ENCODE measurements around the gene SF3A2. TPM values are rescaled to one million over a fixed set of nuclear protein-coding genes. Genes with fewer than 3 reads are reported as not detected.
A peak's percentile ranks its signal among the peaks of the same experiment; 100 is the strongest.

Gene SF3A2
- polyA plus RNA-seq, 3 donors from 2014 or later: 6.2 to 40.9 (median 11.1) TPM

- Mint-ChIP-seq H3K4me1 (peaks cover 7 to 10% of the 10 kb centered on the region in 2 donors), H3K36me3 (peaks cover 0 to 6% (median 5%) of the 10 kb centered on the region in 3 donors), H3K4me3 (no peak overlapping the region), H3K27ac (peak overlapping the region in 2 of 6 donors; percentile 48 to 74), H3K27me3 (ENCODE audit: low read depth in 3 of 3) (peaks cover 0 to 12% (median 5%) of the 10 kb centered on the region in 3 donors), H3K9me3 (no peaks in the 10 kb centered on the region)
- DNase-seq: no peak
These were observed 11.1 kb upstream of the SF3A2 start for GRCh38 chr19:2225415-2226050.

GRCh38 chr19:2226051-2226839 is 10.4 kb upstream of the SF3A2 start:
- Mint-ChIP-seq H3K36me3 (peaks cover 0 to 6% (median 5%) of the 10 kb centered on the region in 3 donors), H3K4me1 (peaks cover 7 to 10% of the 10 kb centered on the region in 2 donors), H3K9me3 (no peaks in the 10 kb centered on the region), H3K27ac (peak overlapping the region in 1 of 6 donors; percentile 48), H3K4me3 (no peak overlapping the region), H3K27me3 (ENCODE audit: low read depth in 3 of 3) (peaks cover 0 to 12% (median 3%) of the 10 kb centered on the region in 3 donors)
- DNase-seq: no peak

GRCh38 chr19:2226840-2227360 is 9.7 kb upstream of the SF3A2 start:
- H3K36me3 Mint-ChIP-seq: peaks cover 0 to 6% (median 5%) of the 10 kb centered on the region in 3 donors
- no peaks in the 10 kb centered on the region for H3K9me3 Mint-ChIP-seq
- no peak for DNase-seq
- H3K27ac Mint-ChIP-seq: no peak overlapping the region
- peaks cover 0 to 12% (median 3%) of the 10 kb centered on the region in 3 donors for H3K27me3 Mint-ChIP-seq (ENCODE audit: low read depth in 3 of 3)
- H3K4me3 Mint-ChIP-seq: no peak overlapping the region
- peaks cover 7 to 10% of the 10 kb centered on the region in 2 donors for H3K4me1 Mint-ChIP-seq

GRCh38 chr19:2227415-2228156 is 9.0 kb upstream of the SF3A2 start:
- peaks cover 0 to 6% (median 5%) of the 10 kb centered on the region in 3 donors for H3K36me3 Mint-ChIP-seq
- H3K27me3 Mint-ChIP-seq (ENCODE audit: low read depth in 3 of 3): peaks cover 0 to 12% (median 3%) of the 10 kb centered on the region in 3 donors
- no peak for DNase-seq
- peaks cover 7 to 12% of the 10 kb centered on the region in 2 donors for H3K4me1 Mint-ChIP-seq
- H3K4me3 Mint-ChIP-seq: no peak overlapping the region
- no peaks in the 10 kb centered on the region for H3K9me3 Mint-ChIP-seq
- no peak overlapping the region for H3K27ac Mint-ChIP-seq

GRCh38 chr19:2228157-2229030 is 8.2 kb upstream of the SF3A2 start:
- Mint-ChIP-seq H3K36me3 (peaks cover 0 to 6% (median 5%) of the 10 kb centered on the region in 3 donors), H3K9me3 (no peaks in the 10 kb centered on the region), H3K27me3 (ENCODE audit: low read depth in 3 of 3) (peaks cover 0 to 12% (median 3%) of the 10 kb centered on the region in 3 donors), H3K4me3 (no peak overlapping the region), H3K27ac (no peak overlapping the region), H3K4me1 (peaks cover 7 to 15% of the 10 kb centered on the region in 2 donors)
- no peak for DNase-seq

- Mint-ChIP-seq H3K36me3 (peaks cover 0 to 5% (median 0%) of the 10 kb centered on the region in 3 donors), H3K9me3 (no peaks in the 10 kb centered on the region), H3K27me3 (ENCODE audit: low read depth in 3 of 3) (peaks cover 0 to 9% (median 3%) of the 10 kb centered on the region in 3 donors), H3K4me1 (peaks cover 6 to 14% of the 10 kb centered on the region in 2 donors), H3K4me3 (no peak overlapping the region), H3K27ac (no peak overlapping the region)
- no peak for DNase-seq
These were observed 7.3 kb upstream of the SF3A2 start for GRCh38 chr19:2229103-2230032.

- Mint-ChIP-seq H3K4me1 (peaks cover 10 to 17% of the 10 kb centered on the region in 2 donors), H3K27ac (no peak overlapping the region), H3K4me3 (peak overlapping the region in 1 of 5 donors; percentile 3), H3K36me3 (no peaks in the 10 kb centered on the region), H3K9me3 (no peaks in the 10 kb centered on the region), H3K27me3 (ENCODE audit: low read depth in 3 of 3) (peaks cover 0 to 5% (median 0%) of the 10 kb centered on the region in 3 donors)
- DNase-seq: no peak
These were observed 6.5 kb upstream of the SF3A2 start for GRCh38 chr19:2230033-2230531.

GRCh38 chr19:2230807-2231533 is 5.7 kb upstream of the SF3A2 start:
- DNase-seq: no peak
- H3K27me3 Mint-ChIP-seq (ENCODE audit: low read depth in 3 of 3): peaks cover 0 to 5% (median 2%) of the 10 kb centered on the region in 3 donors
- no peaks in the 10 kb centered on the region for H3K9me3 Mint-ChIP-seq
- H3K27ac Mint-ChIP-seq: no peak overlapping the region
- H3K4me3 Mint-ChIP-seq: no peak overlapping the region
- H3K4me1 Mint-ChIP-seq: peaks cover 13 to 21% of the 10 kb centered on the region in 2 donors
- no peaks in the 10 kb centered on the region for H3K36me3 Mint-ChIP-seq

GRCh38 chr19:2231621-2232221 is 4.9 kb upstream of the SF3A2 start:
- Mint-ChIP-seq H3K36me3 (no peaks in the 10 kb centered on the region), H3K27me3 (ENCODE audit: low read depth in 3 of 3) (peaks cover 6 to 11% (median 7%) of the 10 kb centered on the region in 3 donors), H3K4me3 (no peak overlapping the region), H3K4me1 (peaks cover 17 to 26% of the 10 kb centered on the region in 2 donors), H3K27ac (peak overlapping the region in 1 of 6 donors; percentile 20), H3K9me3 (peaks cover 0 to 2% (median 0%) of the 10 kb centered on the region in 6 donors)
- no peak for DNase-seq

GRCh38 chr19:2232286-2233151 is 4.1 kb upstream of the SF3A2 start:
- peaks cover 0 to 2% (median 0%) of the 10 kb centered on the region in 6 donors for H3K9me3 Mint-ChIP-seq
- no peak for DNase-seq
- peaks cover 22 to 31% of the 10 kb centered on the region in 2 donors for H3K4me1 Mint-ChIP-seq
- H3K36me3 Mint-ChIP-seq: no peaks in the 10 kb centered on the region
- H3K27ac Mint-ChIP-seq: peak overlapping the region in 2 of 6 donors; percentile 28
- peak overlapping the region in 2 of 5 donors; percentile 21 to 33 for H3K4me3 Mint-ChIP-seq
- H3K27me3 Mint-ChIP-seq (ENCODE audit: low read depth in 3 of 3): peaks cover 7 to 11% (median 11%) of the 10 kb centered on the region in 3 donors

Measured in immature natural killer cell (primary cell).